A673 (cell line): ENCODE data around the gene TAS2R19. TPM values are rescaled to one million over a fixed set of nuclear protein-coding genes. Genes with fewer than 3 reads are reported as not detected.
A peak's percentile ranks its signal among the peaks of the same experiment; 100 is the strongest.
"Not testable (repeated sequence)": the region's sequence is repeated elsewhere in the genome, so short reads cannot be mapped to it uniquely, and the experiment has no call there.

Source experiments
- BruUV-seq: library from RNA; stranded (reverse); fragments of 400-500 nt; replicated peaks from 2 replicates; lab custom pipeline; 2021; lab: Mats Ljungman, UMichigan
- CTCF ChIA-PET: fragments of 300-600 bp; sonication (Branson Sonifier 250); formaldehyde crosslinking; loops from one replicate; lab custom pipeline; 2022; ENCODE audit warnings: antibody characterized with exemption; lab: Charles Lee
- POLR2A ChIA-PET: fragments of 300-600 bp; sonication (Branson Sonifier 250); formaldehyde crosslinking; loops from one replicate; lab custom pipeline; 2022; ENCODE audit warnings: antibody characterized with exemption; ENCODE audit not compliant: low non-redundant PET; lab: Charles Lee
- DNase-seq: peaks from one replicate; pipeline ENCODE4 v3.0.0-alpha.2; 2015; ENCODE audit warnings: low spot score
- H3K27ac ChIP-seq: fragments of 200-600 bp; sonication (generic); 2 replicates; pipeline ENCODE4 v1.5.1; 2016; ENCODE audit warnings: mixed run types, low read depth, mild to moderate bottlenecking, mixed read lengths, antibody characterized with exemption, low read length; ENCODE audit not compliant: poor library complexity, severe bottlenecking
- H3K27me3 ChIP-seq: fragments of 200-600 bp; sonication (generic); replicated peaks from 2 replicates; pipeline ENCODE4 v1.6.1; 2017; ENCODE audit warnings: mixed run types, low read depth, mild to moderate bottlenecking, mixed read lengths, antibody characterized with exemption, low read length; ENCODE audit not compliant: insufficient read depth, poor library complexity
- H3K36me3 ChIP-seq: fragments of 200-600 bp; sonication (generic); 2 replicates; pipeline ENCODE4 v1.6.1; 2016; ENCODE audit warnings: mixed run types, mild to moderate bottlenecking, mixed read lengths, antibody characterized with exemption, low read length; ENCODE audit not compliant: insufficient read depth, poor library complexity, severe bottlenecking
- H3K4me1 ChIP-seq: fragments of 200-600 bp; sonication (generic); 2 replicates; pipeline ENCODE4 v1.6.1; 2017; ENCODE audit warnings: mixed run types, mild to moderate bottlenecking, mixed read lengths, antibody characterized with exemption, low read length; ENCODE audit not compliant: insufficient read depth, poor library complexity, severe bottlenecking
- H3K4me3 ChIP-seq: fragments of 200-600 bp; sonication (generic); 2 replicates; pipeline ENCODE4 v1.5.1; 2016; ENCODE audit warnings: low read depth, mixed run types, mild to moderate bottlenecking, mixed read lengths, low read length; ENCODE audit not compliant: poor library complexity, severe bottlenecking
- H3K9me3 ChIP-seq: fragments of 200-600 bp; sonication (generic); 2 replicates; pipeline ENCODE4 v1.6.1; 2016; ENCODE audit warnings: mixed run types, low read depth, mild to moderate bottlenecking, mixed read lengths, antibody characterized with exemption, low read length; ENCODE audit not compliant: poor library complexity, severe bottlenecking
- EZH2 ChIP-seq: fragments of 200-600 bp; sonication (generic); IDR thresholded peaks from 2 replicates; pipeline ENCODE4 v1.6.1; 2017; ENCODE audit warnings: borderline replicate concordance, low read depth, mild to moderate bottlenecking, mixed read lengths, antibody characterized with exemption, low read length; ENCODE audit not compliant: poor library complexity, severe bottlenecking
- intact Hi-C: fragments of 100-400 bp; cut with micrococcal nuclease; formaldehyde crosslinking; loops from one replicate; pipeline ENCODE4 v1.10.0; 2022; ENCODE audit not compliant: unreplicated experiment
- total RNA-seq: library from RNA; stranded (reverse); gene quantifications from 2 replicates; pipeline ENCODE4 v1.2.3, GENCODE V29; 2021
- TF ChIP-seq, protein P1 (sequence below): fragments of 300-800, 200-600 bp; sonication (generic); conservative IDR thresholded peaks from 2 replicates; pipeline ENCODE4 v1.5.1; 2017; ENCODE audit warnings: low read depth, mild to moderate bottlenecking, antibody characterized with exemption, low read length, moderate library complexity, mixed read lengths

Gene TAS2R19
- total RNA-seq, 1 experiment from 2014 or later = 5.2 TPM

DNA sequence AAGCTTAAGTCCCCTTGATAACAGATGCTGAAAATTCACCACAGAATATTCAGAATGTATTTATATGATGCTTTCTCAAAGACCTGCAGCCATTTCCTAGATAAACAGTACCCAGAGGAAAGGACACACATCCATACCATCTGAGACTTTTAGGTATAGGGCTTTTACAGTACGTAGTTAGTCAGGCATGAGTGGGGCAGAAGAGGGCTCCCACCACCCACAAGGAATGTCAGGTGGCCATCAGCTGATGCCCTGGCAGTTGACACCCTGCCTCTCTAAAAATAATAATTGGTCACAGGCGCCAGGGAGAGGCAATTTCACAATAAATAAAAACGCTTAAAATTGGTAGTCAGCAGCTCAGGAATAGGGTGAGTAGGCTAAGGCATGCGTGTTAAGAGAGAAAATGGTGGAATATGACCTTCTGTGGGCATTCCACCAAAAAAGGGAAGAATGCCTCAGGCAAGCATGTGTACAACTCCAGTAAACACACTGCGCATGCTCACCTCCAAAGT lies 47.5 kb upstream of the TAS2R19 start:
- Histone ChIP-seq H3K27ac (no peak overlapping the region), H3K4me3 (no peak overlapping the region), H3K4me1 (no peaks in the 10 kb centered on the region), H3K9me3 (no peaks in the 10 kb centered on the region), H3K36me3 (no peaks in the 10 kb centered on the region), H3K27me3 (no peaks in the 10 kb centered on the region)
- TF ChIP-seq, protein P1, sequence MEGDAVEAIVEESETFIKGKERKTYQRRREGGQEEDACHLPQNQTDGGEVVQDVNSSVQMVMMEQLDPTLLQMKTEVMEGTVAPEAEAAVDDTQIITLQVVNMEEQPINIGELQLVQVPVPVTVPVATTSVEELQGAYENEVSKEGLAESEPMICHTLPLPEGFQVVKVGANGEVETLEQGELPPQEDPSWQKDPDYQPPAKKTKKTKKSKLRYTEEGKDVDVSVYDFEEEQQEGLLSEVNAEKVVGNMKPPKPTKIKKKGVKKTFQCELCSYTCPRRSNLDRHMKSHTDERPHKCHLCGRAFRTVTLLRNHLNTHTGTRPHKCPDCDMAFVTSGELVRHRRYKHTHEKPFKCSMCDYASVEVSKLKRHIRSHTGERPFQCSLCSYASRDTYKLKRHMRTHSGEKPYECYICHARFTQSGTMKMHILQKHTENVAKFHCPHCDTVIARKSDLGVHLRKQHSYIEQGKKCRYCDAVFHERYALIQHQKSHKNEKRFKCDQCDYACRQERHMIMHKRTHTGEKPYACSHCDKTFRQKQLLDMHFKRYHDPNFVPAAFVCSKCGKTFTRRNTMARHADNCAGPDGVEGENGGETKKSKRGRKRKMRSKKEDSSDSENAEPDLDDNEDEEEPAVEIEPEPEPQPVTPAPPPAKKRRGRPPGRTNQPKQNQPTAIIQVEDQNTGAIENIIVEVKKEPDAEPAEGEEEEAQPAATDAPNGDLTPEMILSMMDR = no peak
- no peak for TF ChIP-seq EZH2
- intact Hi-C loops = loop anchor here (2.0 kb wide), 1 partner anchor 31 kb away; no protein-coding TSS in a partner anchor
- BruUV-seq = no TSS peak
- DNase-seq = no peak
- POLR2A ChIA-PET = no interaction called here
- CTCF ChIA-PET = no interaction called here

DNA sequence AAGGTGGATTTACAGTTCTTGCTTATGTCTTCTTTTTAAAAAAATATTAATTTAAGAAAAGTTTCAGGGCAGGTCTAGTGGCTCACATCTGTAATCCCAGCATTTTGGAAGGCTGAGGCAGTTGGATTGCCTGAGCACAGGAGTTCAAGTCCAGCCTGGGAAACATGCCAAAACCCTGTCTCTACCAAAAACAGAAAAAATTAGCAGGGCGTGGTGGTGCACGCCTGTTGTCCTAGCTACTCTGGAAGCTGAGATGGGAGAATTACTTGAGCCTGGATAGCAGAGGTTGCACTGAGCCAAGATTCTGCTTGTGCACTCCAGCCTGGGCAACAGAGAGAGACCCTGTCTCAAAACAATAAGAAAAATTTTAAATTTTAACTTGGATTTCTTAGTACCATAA lies 45.1 kb upstream of the TAS2R19 start:
- no peak overlapping the region for H3K4me3 ChIP-seq
- BruUV-seq = no TSS peak
- intact Hi-C loops = no loop called here
- H3K9me3 ChIP-seq = no peaks in the 10 kb centered on the region
- TF ChIP-seq EZH2 = no peak
- TF ChIP-seq, protein P1 = no peak
- no peaks in the 10 kb centered on the region for H3K27me3 ChIP-seq
- peak; percentile 15 for DNase-seq
- ChIA-PET POLR2A (no interaction called here), CTCF (no interaction called here)
- H3K4me1 ChIP-seq = no peaks in the 10 kb centered on the region
- no peaks in the 10 kb centered on the region for H3K36me3 ChIP-seq
- H3K27ac ChIP-seq = no peak overlapping the region

DNA sequence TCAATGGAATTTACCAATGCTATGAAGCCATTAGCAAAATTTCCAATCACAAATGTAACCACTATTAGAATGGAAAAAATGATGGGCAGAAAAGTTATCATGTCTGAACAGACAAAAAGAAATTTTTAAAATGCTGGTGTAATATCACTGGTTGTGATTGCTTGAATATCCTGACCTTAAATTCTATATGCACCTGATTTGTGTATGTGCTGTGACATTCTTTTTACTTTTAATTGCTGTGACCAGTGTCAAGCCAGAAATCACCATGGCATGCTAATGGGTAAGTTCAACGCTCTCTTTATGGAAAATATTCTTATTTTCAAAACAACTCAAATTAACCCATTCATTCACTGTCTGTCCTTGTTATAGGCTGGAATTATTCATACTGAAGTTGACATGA lies 39.8 kb upstream of the TAS2R19 start, which contains the start of gene TAS2R46:
TSS of gene TAS2R46 (minus strand) at position 101 of the 400 bp plus-strand sequence. CDS start at position 101, 0 bp downstream.
- CTCF ChIA-PET, H3K27me3 ChIP-seq, POLR2A ChIA-PET, DNase-seq, H3K36me3 ChIP-seq, H3K27ac ChIP-seq, H3K9me3 ChIP-seq, H3K4me1 ChIP-seq, H3K4me3 ChIP-seq, intact Hi-C loops, BruUV-seq: not testable (repeated sequence)

DNA sequence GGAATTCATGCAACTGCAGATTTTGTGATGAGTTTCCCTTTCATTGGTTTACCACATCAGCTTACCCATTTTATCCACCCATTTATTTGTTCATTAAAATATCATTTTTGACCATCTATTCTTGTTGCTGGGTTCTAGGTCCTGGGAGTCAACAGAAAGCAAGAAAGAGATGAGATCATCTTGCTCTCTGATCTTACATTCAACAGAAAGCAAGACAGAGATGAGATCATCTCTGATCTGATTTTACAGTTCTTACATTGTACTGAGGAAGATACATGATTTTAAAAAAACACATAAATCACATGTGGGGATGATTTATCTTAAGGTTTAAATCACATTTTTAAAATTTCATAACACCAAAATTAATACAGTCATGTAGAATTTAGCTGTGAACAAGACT lies 37.4 kb upstream of the TAS2R19 start:
- TF ChIP-seq, protein P1 = no peak
- TF ChIP-seq EZH2 = no peak
- no TSS peak for BruUV-seq
- CTCF ChIA-PET = no interaction called here
- Histone ChIP-seq H3K9me3 (no peaks in the 10 kb centered on the region), H3K27ac (no peak overlapping the region), H3K4me3 (no peak overlapping the region), H3K4me1 (no peaks in the 10 kb centered on the region), H3K36me3 (no peaks in the 10 kb centered on the region), H3K27me3 (no peaks in the 10 kb centered on the region)
- POLR2A ChIA-PET = no interaction called here
- intact Hi-C loops = no loop called here
- no peak for DNase-seq
